Adrenal gland (tissue), 12 donors: ENCODE measurements around the gene GHR. TPM values are rescaled to one million over a fixed set of nuclear protein-coding genes. Genes with fewer than 3 reads are reported as not detected.
A peak's percentile ranks its signal among the peaks of the same experiment; 100 is the strongest.

ENCODE experiments used
- DNase-seq, 7 donors: peaks; one replicate each; pipeline ENCODE4 v3.0.0-alpha.2; 2019 to 2020
- H3K27ac ChIP-seq, 5 donors: fragments of 200-600 bp; sonication (generic) in 4 of 5; 1 replicate in 3 of 5; 2 replicates in 2 of 5; pipeline versions ENCODE4 v1.5.1 to v1.8.0; 2016 to 2020; ENCODE audit warnings: mild to moderate bottlenecking in 1 of 5
- H3K27me3 ChIP-seq: fragments of 200-600 bp; 2 replicates; pipeline ENCODE4 v1.8.0; 2021
- H3K36me3 ChIP-seq, 2 donors: fragments of 200-600 bp; replicated peaks in 1 of 2; 1 replicate in 1 of 2; 2 replicates in 1 of 2; pipeline versions ENCODE4 v1.5.1 to v1.8.0; 2018 to 2022
- H3K4me1 ChIP-seq, 2 donors: fragments of 200-600 bp; replicated peaks in 1 of 2; 1 replicate in 1 of 2; 2 replicates in 1 of 2; pipeline versions ENCODE4 v1.5.1 to v1.8.0; 2018 to 2021
- H3K4me3 ChIP-seq, 4 donors: fragments of 200-600 bp; sonication (generic) in 3 of 4; one replicate each; pipeline ENCODE4 v1.5.1; 2016 to 2018
- H3K9me3 ChIP-seq, 3 donors: fragments of 200-600 bp; sonication (generic) in 1 of 3; replicated peaks in 1 of 3; 1 replicate in 2 of 3; 2 replicates in 1 of 3; pipeline versions ENCODE4 v1.5.1 to v1.8.0; 2016 to 2021
- CTCF ChIP-seq, 6 experiments: fragments of 450-650 bp in 4 of 6; fragments of 200-600 bp in 2 of 6; sonication (generic) in 1 of 6; IDR thresholded peaks; 1 replicate in 5 of 6; 2 replicates in 1 of 6; pipeline versions ENCODE4 v1.5.1 to v1.8.0; 2016 to 2021; ENCODE audit warnings: antibody characterized with exemption in 6 of 6, mild to moderate bottlenecking in 2 of 6, moderate library complexity in 1 of 6
- POLR2A ChIP-seq, 2 donors: fragments of 450-650 bp; IDR thresholded peaks; one replicate each; pipeline ENCODE4 v1.6.1; 2017; ENCODE audit warnings: antibody characterized with exemption in 2 of 2, mild to moderate bottlenecking in 2 of 2, moderate library complexity in 1 of 2
- WGBS, 4 donors: extraction: QIAGEN DNeasy Blood & Tissue Kit in 2 of 4; methylation state at CpG; one replicate each; pipeline versions ENCODE4 v1.1.5 to v1.1.7; 2013 to 2017; 5-methylcytosine and 5-hydroxymethylcytosine counted together
- intact Hi-C, 2 donors: fragments of 100-400 bp; cut with DNase I; formaldehyde crosslinking; loops; one replicate each; pipeline versions ENCODE4 v1.14.1 to v1.15.0; 2022 to 2023
- polyA plus RNA-seq, 3 donors: library from polyadenylated mRNA; stranded (reverse); fragments of 200-250 nt in 2 of 3; fragments of 350-450 nt in 1 of 3; fragmentation: Illumina TruSeq in 1 of 3; extraction: RNeasy Lipid Tissue Mini Kit (QIAGEN cat#74804) in 1 of 3; gene quantifications; one replicate each; pipeline ENCODE4 v1.2.3, GENCODE V29; 2013 to 2014
- total RNA-seq, 9 donors: library from RNA; depleted of rRNA in 4 of 9; stranded (reverse); fragments of >200 nt in 4 of 9; fragments of 120-200 nt in 1 of 9; fragmentation: NEBNext Ultra II Directional in 1 of 9; extraction: Animal tissue kit (Norgen Biotek cat#: 25700) in 1 of 9; gene quantifications; one replicate each; pipeline versions ENCODE4 v1.1.0 to v1.2.4, GENCODE V29; 2013 to 2023
- donor health status: healthy with polysubstance abuse.
- donor health status: Bipolar disorder and iron deficiency.
- donor health status: DM: yes; HTN: yes; CAD: no.
- donor health status: DM: no; HTN: no; CAD: no.
- donor health status: DM: no; HTN: no; CAD: no.
- donor health status: DM: yes; HTN: yes; CAD: no.

Gene GHR
- total and polyA plus RNA-seq, 12 donors, result 2.9 to 17.1 (median 10.5) TPM

GRCh38 chr5:42579320-42579719 lies 156.1 kb downstream of the GHR start:
- DNase-seq, result no peak
- intact Hi-C loops, result no loop called here
- H3K36me3 ChIP-seq, result no peaks in the 10 kb centered on the region
- WGBS, 4 donors, result 55 to 93% (median 66%) methylated on average over 1 of the region's 1 CpG
- H3K27ac ChIP-seq, result no peak overlapping the region
- H3K4me3 ChIP-seq, result no peak overlapping the region
- H3K9me3 ChIP-seq, result no peaks in the 10 kb centered on the region
- TF ChIP-seq POLR2A (IDR thresholded peaks at IDR 0.05), result no peak
- H3K27me3 ChIP-seq, result no peaks in the 10 kb centered on the region
- no peaks in the 10 kb centered on the region for H3K4me1 ChIP-seq

GRCh38 chr5:42581845-42582244 lies 158.6 kb downstream of the GHR start:
- no peaks in the 10 kb centered on the region for H3K27me3 ChIP-seq
- intact Hi-C loops, result loop anchor here (10.0 kb wide), 2 partner anchors 73 to 157 kb away; partner anchors contain the start of gene GHR (in 2 of the 2)
- peaks cover 7% of the 10 kb centered on the region in 2 donors for H3K4me1 ChIP-seq
- no peaks in the 10 kb centered on the region for H3K9me3 ChIP-seq
- 92 to 97% (median 95%) methylated on average over 2 to 7 of the region's 7 CpGs for WGBS, 4 donors
- H3K36me3 ChIP-seq, result no peaks in the 10 kb centered on the region
- no peak overlapping the region for H3K27ac ChIP-seq
- H3K4me3 ChIP-seq, result no peak overlapping the region
- TF ChIP-seq POLR2A (IDR thresholded peaks at IDR 0.05) (no peak), CTCF (IDR thresholded peaks at IDR 0.05) (no peak)
- no peak for DNase-seq

- H3K4me1 ChIP-seq, result peaks cover 13 to 16% of the 10 kb centered on the region in 2 donors
- intact Hi-C loops, result loop anchor here (10.0 kb wide), 2 partner anchors 72 to 158 kb away; partner anchors contain the start of gene GHR (in 2 of the 2)
- no peaks in the 10 kb centered on the region for H3K36me3 ChIP-seq
- no peaks in the 10 kb centered on the region for H3K9me3 ChIP-seq
- H3K27me3 ChIP-seq, result no peaks in the 10 kb centered on the region
- TF ChIP-seq POLR2A (IDR thresholded peaks at IDR 0.05) (no peak), CTCF (IDR thresholded peaks at IDR 0.05) (no peak)
- WGBS, 4 donors, result 94 to 98% (median 95%) methylated on average over 6 to 13 of the region's 13 CpGs
- DNase-seq, result no peak
- no peak overlapping the region for H3K27ac ChIP-seq
- no peak overlapping the region for H3K4me3 ChIP-seq
Observed at GRCh38 chr5:42582723-42583122, 159.5 kb downstream of the GHR start.

GRCh38 chr5:42583322-42583721 lies 160.1 kb downstream of the GHR start:
- DNase-seq, result peak; percentile 41 to 81 (median 47)
- intact Hi-C loops, result loop anchor here (10.0 kb wide), 2 partner anchors 71 to 159 kb away; partner anchors contain the start of gene GHR (in 2 of the 2)
- WGBS, 4 donors, result 16 to 27% (median 18%) methylated on average over 4 of the region's 4 CpGs

More at GRCh38 chr5:42583322-42583721, 160.1 kb downstream of the GHR start:
- no peaks in the 10 kb centered on the region for H3K27me3 ChIP-seq
- no peak overlapping the region for H3K4me3 ChIP-seq
- no peaks in the 10 kb centered on the region for H3K36me3 ChIP-seq
- no peak overlapping the region for H3K27ac ChIP-seq
- TF ChIP-seq POLR2A (IDR thresholded peaks at IDR 0.05), result no peak
- peak; percentile 59 to 80 (median 76) for TF ChIP-seq CTCF (IDR thresholded peaks at IDR 0.05)
- no peaks in the 10 kb centered on the region for H3K9me3 ChIP-seq
- H3K4me1 ChIP-seq, result peaks cover 14 to 22% of the 10 kb centered on the region in 2 donors
